ENCODE results near the gene LIAS. TPM values are rescaled to one million over a fixed set of nuclear protein-coding genes. Genes with fewer than 3 reads are reported as not detected.

Gene LIAS
- total RNA-seq, 1 experiment from 2014 or later: 23.5 TPM

GRCh38 chr4:39433878-39434492, 24.9 kb upstream of the LIAS start:
- Histone ChIP-seq H3K4me2 (ENCODE audit: low read length) (no peak overlapping the region), H4K20me1 (ENCODE audit: insufficient read depth) (no peaks in the 10 kb centered on the region), H3K27me3 (ENCODE audit: insufficient read depth, low read length) (no peaks in the 10 kb centered on the region), H3K4me3 (replicated peaks in 1 of 2; ENCODE audit: low read depth in 1 of 2, low read length in 2 of 2) (no peak overlapping the region), H3K79me2 (ENCODE audit: insufficient read depth, low read length) (no peaks in the 10 kb centered on the region), H3K9me3 (ENCODE audit: control insufficient read depth in 1 of 2, insufficient read depth in 1 of 2, low read depth in 1 of 2, low read length in 2 of 2) (no peaks in the 10 kb centered on the region), H3K4me1 (ENCODE audit: control insufficient read depth in 1 of 2, insufficient read depth in 2 of 2, low read length in 2 of 2) (no peaks in the 10 kb centered on the region), H3K27ac (ENCODE audit: low read depth, low read length) (no peak overlapping the region), H3K9ac (ENCODE audit: low read length) (no peak overlapping the region), H3K36me3 (ENCODE audit: control insufficient read depth in 1 of 2, insufficient read depth in 2 of 2, low read length in 2 of 2) (no peaks in the 10 kb centered on the region), H3K9me2 (ENCODE audit: insufficient read depth) (no peaks in the 10 kb centered on the region), H2AFZ (ENCODE audit: low read depth, low read length, poor library complexity, severe bottlenecking) (no peak overlapping the region)
- TF ChIP-seq CBX3 (IDR thresholded peaks at IDR 0.05; ENCODE audit: low read depth) (no peak), FOSL1 (IDR thresholded peaks at IDR 0.05; ENCODE audit: low read depth) (no peak), EGR1 (IDR thresholded peaks at IDR 0.05; ENCODE audit: low read depth) (no peak), ZNF274 (IDR thresholded peaks at IDR 0.05; ENCODE audit: low read depth, low read length) (no peak), REST (IDR thresholded peaks at IDR 0.05; ENCODE audit: low read depth) (no peak), CEBPB (IDR thresholded peaks at IDR 0.05; ENCODE audit: low read depth) (no peak), JUND (IDR thresholded peaks at IDR 0.05) (no peak), ZFX (IDR thresholded peaks at IDR 0.05) (no peak), YY1 (IDR thresholded peaks at IDR 0.05; ENCODE audit: extremely low read depth, insufficient replicate concordance, low read depth, low read length) (no peak), EZH2phosphoT487 (IDR thresholded peaks at IDR 0.05; ENCODE audit: borderline replicate concordance) (no peak), EZH2 (IDR thresholded peaks at IDR 0.05) (no peak)
- TF ChIP-seq, protein P1, sequence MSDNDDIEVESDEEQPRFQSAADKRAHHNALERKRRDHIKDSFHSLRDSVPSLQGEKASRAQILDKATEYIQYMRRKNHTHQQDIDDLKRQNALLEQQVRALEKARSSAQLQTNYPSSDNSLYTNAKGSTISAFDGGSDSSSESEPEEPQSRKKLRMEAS (IDR thresholded peaks at IDR 0.05): no peak
- DNase-seq (ENCODE audit: low read depth, low spot score) (no peak), ATAC-seq (no peak)
- CTCF ChIA-PET: no interaction called here
- no TSS peak for BruUV-seq (replicated peaks)
- RAD21 ChIA-PET (ENCODE audit: low non-redundant PET in 1 of 2, low total read pairs in 2 of 2, uncharacterized antibody in 2 of 2, unreplicated experiment in 2 of 2): no interaction called here
- intact Hi-C loops (cut with micrococcal nuclease): no loop called here
- POLR2A ChIA-PET: no interaction called here
